AG10803 (cell line): ENCODE measurements around the gene ZNF407.

Source experiments
- DNase-seq: peaks from one replicate; pipeline ENCODE4 v3.0.0; 2010; ENCODE audit warnings: low read depth
- H3K4me3 ChIP-seq: 2 replicates; pipeline ENCODE4 v1.5.1; 2011; ENCODE audit warnings: mild to moderate bottlenecking, low read length, control low read depth
- CTCF ChIP-seq: conservative IDR thresholded peaks from 2 replicates; pipeline ENCODE4 v1.5.1; 2011; ENCODE audit warnings: mild to moderate bottlenecking, low read length, control low read depth, inconsistent platforms

The ZNF407 gene

DNA sequence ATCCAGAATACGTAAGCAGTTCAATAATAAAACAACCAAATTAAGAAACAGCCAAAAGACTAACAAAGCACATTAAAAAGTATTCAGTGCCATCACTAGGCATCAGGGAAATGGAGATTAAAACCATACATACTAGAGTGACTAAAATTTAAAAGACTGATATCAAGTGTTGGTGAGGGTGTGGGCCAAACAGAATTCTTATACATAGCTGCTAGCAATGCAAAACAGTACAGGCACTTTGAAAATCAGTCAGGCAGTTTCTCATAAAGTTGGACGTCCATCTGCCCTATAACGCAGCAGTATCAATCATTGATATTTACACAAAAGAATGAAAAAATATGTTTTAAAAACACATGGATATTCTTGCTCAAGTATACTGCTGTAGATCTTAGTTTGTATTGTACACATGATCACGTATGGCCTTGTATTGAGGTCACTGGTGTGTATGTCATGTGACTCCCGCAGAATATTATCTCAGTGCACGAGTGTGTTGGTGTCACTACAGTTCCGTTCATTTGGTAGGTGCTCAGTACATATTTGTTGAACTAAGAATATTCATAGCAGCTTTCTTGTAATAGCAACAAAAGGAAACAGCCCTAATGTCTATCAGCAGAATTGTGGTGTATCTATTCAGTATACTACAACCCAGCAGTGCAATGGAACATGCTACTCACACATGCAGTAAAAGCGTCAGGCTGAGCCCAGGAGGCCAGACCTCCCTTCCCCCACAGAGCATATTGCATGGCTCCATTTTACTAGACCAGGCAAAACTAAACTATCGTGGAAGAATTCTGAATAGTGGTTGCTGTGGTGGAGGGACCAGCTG, 28.6 kb downstream of the ZNF407 start:
- no peak for TF ChIP-seq CTCF
- DNase-seq: no peak
- H3K4me3 ChIP-seq: no peak overlapping the region

DNA sequence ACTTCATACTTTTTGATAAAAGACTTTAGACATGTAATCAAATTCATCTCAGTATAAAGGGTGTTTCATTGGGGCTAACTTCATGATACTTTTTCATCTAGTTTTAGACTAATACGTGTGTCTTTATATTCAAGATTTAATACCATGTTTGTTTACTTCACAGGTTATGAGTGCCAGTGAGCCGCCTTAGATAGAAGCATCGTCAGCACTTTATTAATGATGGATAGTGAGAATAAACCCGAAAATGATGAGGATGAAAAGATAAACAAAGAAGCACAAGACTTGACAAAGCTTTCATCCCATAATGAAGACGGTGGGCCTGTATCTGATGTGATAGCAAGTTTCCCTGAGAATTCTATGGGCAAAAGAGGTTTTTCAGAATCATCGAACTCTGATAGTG, 33.1 kb downstream of the ZNF407 start:
- no peak for TF ChIP-seq CTCF
- no peak for DNase-seq
- H3K4me3 ChIP-seq: no peak overlapping the region

DNA sequence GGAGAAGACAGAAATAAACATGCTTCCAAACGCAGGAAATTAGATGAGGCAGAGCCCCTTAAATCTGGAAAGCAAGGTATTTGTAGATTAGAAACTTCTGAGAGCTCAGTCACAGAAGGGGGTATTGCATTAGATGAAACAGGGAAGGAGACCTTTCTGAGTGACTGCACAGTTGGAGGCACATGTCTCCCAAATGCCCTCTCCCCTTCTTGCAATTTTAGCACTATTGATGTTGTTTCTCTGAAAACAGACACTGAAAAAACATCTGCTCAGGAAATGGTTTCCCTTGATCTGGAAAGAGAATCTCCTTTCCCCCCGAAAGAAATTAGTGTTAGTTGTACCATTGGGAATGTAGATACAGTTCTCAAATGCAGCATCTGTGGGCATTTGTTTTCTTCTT, 33.5 kb downstream of the ZNF407 start:
- no peak overlapping the region for H3K4me3 ChIP-seq
- no peak for DNase-seq
- TF ChIP-seq CTCF: no peak

- no peak overlapping the region for H3K4me3 ChIP-seq
- no peak for TF ChIP-seq CTCF
- DNase-seq: peak; percentile 69
These were observed 34.1 kb downstream of the ZNF407 start for GRCh38 chr18:74631623-74632350.

DNA sequence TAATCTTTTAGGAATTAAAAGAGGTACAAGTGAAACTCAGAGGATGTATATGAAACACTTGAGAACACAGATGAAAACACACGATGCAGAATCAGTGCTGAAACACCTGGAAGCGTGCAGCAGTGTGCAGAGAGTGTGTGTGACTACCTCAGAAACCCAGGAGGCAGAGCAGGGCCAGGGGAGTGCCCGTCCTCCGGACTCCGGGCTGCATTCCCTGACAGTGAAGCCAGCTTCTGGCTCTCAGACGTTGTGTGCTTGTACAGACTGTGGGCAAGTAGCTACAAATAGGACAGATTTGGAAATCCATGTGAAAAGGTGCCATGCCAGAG, 34.6 kb downstream of the ZNF407 start:
- TF ChIP-seq CTCF: no peak
- no peak for DNase-seq

GRCh38 chr18:74632856-74633255, 35.2 kb downstream of the ZNF407 start:
- no peak for TF ChIP-seq CTCF
- DNase-seq: no peak
- no peak overlapping the region for H3K4me3 ChIP-seq

More for the DNA sequence above, 34.6 kb downstream of the ZNF407 start:
- no peak overlapping the region for H3K4me3 ChIP-seq
